ENCODE measurements around the gene LRRC32. TPM values are rescaled to one million over a fixed set of nuclear protein-coding genes. Genes with fewer than 3 reads are reported as not detected.

LRRC32 gene
- total and polyA plus RNA-seq, 9 of the 15 experiments (the other 6 are each of a cell fraction or from before 2014, with no cell fraction given), result 0.10 to 0.50 (median 0.19) TPM; not detected in 5

DNA sequence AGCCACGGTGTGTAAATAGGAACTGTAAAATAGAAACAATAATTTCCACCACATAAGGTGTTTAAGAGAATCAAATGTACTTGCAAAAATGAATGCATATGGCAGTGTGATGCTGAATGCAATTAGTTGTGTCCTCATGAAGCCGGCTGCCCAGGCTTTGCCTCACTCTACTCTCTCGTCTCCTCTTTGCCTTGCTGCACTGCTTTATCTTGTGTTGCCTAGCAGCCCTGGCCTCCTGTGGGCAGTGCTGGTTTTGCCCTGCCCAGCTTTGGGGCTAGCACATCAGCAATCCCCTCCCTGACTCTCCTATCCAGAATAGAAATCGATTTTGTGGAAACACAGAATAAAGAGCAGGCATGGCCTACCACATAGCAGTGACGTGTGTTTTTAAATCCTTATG is 30.0 kb downstream of the LRRC32 start (continued):
- TF ChIP-seq NR4A1 (CRISPR knock-in tag; IDR thresholded peaks at IDR 0.05) (no peak), NR4A1 (tag; IDR thresholded peaks at IDR 0.05) (no peak), ARHGAP35 (IDR thresholded peaks at IDR 0.05; ENCODE audit: partially characterized antibody) (no peak), NCOA4 (IDR thresholded peaks at IDR 0.05; ENCODE audit: partially characterized antibody) (no peak), SIN3A (IDR thresholded peaks at IDR 0.05; ENCODE audit: borderline replicate concordance in 2 of 2, control insufficient read depth in 1 of 2, low read depth in 2 of 2, low read length in 2 of 2) (no peak), U2AF1 (optimal IDR thresholded peaks at IDR 0.05; ENCODE audit: low read depth, low read length) (no peak)

DNA sequence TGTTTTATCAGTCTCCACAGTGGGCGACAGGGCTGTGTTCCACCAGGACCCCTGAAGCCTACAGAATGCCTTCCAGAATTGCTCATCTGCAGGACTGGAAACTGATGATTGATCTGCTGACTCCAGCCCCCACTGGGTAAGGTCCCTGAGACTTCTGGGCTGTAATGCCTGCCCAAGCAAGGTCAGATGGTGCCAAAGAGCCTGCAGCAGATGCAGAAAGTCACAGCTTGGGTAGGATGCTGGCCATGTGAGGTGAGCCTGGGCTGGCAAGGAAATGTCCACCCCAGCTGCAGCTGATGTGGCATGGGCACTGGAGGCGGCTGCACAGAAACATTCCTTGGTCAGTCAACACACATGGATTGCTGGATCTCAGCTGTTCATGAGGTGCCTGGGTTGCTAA is 30.9 kb downstream of the LRRC32 start:
- TF ChIP-seq ETV5 (CRISPR knock-in tag; IDR thresholded peaks at IDR 0.05; ENCODE audit: low read depth), result no peak
- no peak for TF ChIP-seq ARID2 (IDR thresholded peaks at IDR 0.05)
- no peak for TF ChIP-seq POLR2A (conservative IDR thresholded peaks at IDR 0.05)
- intact Hi-C loops (cut with micrococcal nuclease) (no loop called here), in situ Hi-C loops (cut with MboI) (no loop called here)
- BruUV-seq (replicated peaks), result no TSS peak
- peaks cover 24 to 75% of the 10 kb centered on the region in 2 experiments for H3K27me3 ChIP-seq (ENCODE audit: control insufficient read depth in 2 of 2, insufficient read depth in 2 of 2, low read length in 2 of 2)
- ATAC-seq (no peak), DNase-seq (ENCODE audit: extremely low read depth in 1 of 4, low spot score in 3 of 4) (no peak), FAIRE-seq (no peak)
- POLR2A ChIA-PET, result interaction anchor here (0.6 kb wide), 1 partner anchor 17 kb away, joined by 5 read pairs; no protein-coding TSS in a partner anchor
- H3K4me1 ChIP-seq (replicated peaks in 1 of 2; ENCODE audit: control insufficient read depth in 2 of 2, insufficient read depth in 2 of 2, low read length in 2 of 2), result peaks cover 3 to 5% of the 10 kb centered on the region in 2 experiments; a peak in 3 of 5 replicates
- WGBS (ENCODE audit: insufficient coverage, low coverage, missing lambda C conversion rate), result 9% methylated on average over 2 of the region's 2 CpGs
- H3K4me3 ChIP-seq, result no peak overlapping the region
- no peaks in the 10 kb centered on the region for H3K36me3 ChIP-seq (ENCODE audit: control insufficient read depth, insufficient read depth, low read length)
- H3K4me2 ChIP-seq (ENCODE audit: insufficient read depth, low read length), result no peak overlapping the region
- H3K9me3 ChIP-seq (replicated peaks; ENCODE audit: control insufficient read depth, insufficient read depth, low read depth, low read length), result no peaks in the 10 kb centered on the region
- CTCF ChIA-PET (ENCODE audit: low intra/inter-chr PET ratio), result no interaction called here
- H3K9ac ChIP-seq (ENCODE audit: insufficient read depth in 1 of 2, low read depth in 2 of 2, low read length in 2 of 2), result no peak overlapping the region
- no peaks in the 10 kb centered on the region for H3K9me1 ChIP-seq (ENCODE audit: control insufficient read depth, insufficient read depth, low read length)
- H3K79me2 ChIP-seq (ENCODE audit: control insufficient read depth, insufficient read depth, low read length), result no peaks in the 10 kb centered on the region
- no peak overlapping the region for H2AFZ ChIP-seq (ENCODE audit: low read depth, low read length)
- H3K27ac ChIP-seq (ENCODE audit: extremely low read depth, low read depth, low read length), result no peak overlapping the region
- H4K20me1 ChIP-seq (replicated peaks; ENCODE audit: control insufficient read depth, insufficient read depth, low read length), result no peaks in the 10 kb centered on the region
